Measurements from ENCODE around the gene FBXL7.

- TF ChIP-seq EZH2 (IDR thresholded peaks at IDR 0.05) (no peak), EZH2phosphoT487 (IDR thresholded peaks at IDR 0.05) (no peak)
- TF ChIP-seq, protein P1, sequence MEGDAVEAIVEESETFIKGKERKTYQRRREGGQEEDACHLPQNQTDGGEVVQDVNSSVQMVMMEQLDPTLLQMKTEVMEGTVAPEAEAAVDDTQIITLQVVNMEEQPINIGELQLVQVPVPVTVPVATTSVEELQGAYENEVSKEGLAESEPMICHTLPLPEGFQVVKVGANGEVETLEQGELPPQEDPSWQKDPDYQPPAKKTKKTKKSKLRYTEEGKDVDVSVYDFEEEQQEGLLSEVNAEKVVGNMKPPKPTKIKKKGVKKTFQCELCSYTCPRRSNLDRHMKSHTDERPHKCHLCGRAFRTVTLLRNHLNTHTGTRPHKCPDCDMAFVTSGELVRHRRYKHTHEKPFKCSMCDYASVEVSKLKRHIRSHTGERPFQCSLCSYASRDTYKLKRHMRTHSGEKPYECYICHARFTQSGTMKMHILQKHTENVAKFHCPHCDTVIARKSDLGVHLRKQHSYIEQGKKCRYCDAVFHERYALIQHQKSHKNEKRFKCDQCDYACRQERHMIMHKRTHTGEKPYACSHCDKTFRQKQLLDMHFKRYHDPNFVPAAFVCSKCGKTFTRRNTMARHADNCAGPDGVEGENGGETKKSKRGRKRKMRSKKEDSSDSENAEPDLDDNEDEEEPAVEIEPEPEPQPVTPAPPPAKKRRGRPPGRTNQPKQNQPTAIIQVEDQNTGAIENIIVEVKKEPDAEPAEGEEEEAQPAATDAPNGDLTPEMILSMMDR (IDR thresholded peaks at IDR 0.05), result no peak
These were observed 386.2 kb downstream of the FBXL7 start for GRCh38 chr5:15886156-15886555.
